ENCODE measurements around the gene GRHL1.

DNA sequence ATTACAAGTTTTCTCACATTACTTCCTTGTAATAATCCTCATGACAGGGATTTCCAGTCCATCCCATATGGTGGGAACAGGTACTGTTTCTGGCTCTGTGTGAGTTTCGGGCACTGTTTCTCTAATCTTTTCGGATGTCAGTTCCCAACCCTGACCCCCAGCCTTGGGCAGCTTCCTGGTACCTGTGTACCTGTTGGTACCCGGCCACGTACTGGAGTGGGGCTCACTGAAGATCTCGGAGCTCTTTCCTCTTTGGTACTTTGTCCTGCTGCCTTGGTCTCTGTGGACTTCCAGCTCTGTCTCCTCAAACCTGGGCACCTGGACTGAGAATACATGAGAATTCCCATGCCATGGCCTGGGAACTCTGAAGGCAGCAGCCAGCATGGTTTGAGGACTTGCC is 36.8 kb downstream of the GRHL1 start:
- TF ChIP-seq, protein P1, sequence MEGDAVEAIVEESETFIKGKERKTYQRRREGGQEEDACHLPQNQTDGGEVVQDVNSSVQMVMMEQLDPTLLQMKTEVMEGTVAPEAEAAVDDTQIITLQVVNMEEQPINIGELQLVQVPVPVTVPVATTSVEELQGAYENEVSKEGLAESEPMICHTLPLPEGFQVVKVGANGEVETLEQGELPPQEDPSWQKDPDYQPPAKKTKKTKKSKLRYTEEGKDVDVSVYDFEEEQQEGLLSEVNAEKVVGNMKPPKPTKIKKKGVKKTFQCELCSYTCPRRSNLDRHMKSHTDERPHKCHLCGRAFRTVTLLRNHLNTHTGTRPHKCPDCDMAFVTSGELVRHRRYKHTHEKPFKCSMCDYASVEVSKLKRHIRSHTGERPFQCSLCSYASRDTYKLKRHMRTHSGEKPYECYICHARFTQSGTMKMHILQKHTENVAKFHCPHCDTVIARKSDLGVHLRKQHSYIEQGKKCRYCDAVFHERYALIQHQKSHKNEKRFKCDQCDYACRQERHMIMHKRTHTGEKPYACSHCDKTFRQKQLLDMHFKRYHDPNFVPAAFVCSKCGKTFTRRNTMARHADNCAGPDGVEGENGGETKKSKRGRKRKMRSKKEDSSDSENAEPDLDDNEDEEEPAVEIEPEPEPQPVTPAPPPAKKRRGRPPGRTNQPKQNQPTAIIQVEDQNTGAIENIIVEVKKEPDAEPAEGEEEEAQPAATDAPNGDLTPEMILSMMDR (IDR thresholded peaks at IDR 0.05), result no peak
- TF ChIP-seq POLR2A (IDR thresholded peaks at IDR 0.05), result no peak
